GM21367 (cell line): Measurements from ENCODE around the gene RGS7.

Experiments used
- ATAC-seq: cut with Tn5 transposase; IDR thresholded peaks from one replicate; pipeline ENCODE4 v1.9.1; 2021; ENCODE audit not compliant: unreplicated experiment

RGS7 gene

DNA sequence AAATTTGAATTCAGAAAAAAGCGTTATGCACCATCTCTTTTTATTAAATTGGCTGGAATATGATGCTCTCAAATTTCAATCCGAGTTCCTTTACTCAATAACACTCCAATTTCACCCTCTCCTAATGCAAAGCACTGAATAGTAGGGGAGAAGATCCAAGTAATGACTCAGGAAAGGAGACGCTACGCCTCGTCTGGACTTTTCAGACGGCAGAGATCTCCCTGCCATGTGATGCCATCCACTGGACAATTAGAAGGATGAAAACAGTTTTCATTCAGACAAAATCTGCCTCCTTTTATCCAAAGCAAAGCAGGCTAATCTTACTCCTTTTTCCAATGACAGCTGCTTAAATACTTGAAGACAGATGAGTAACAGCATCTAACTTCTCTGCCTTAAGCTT, 502.6 kb downstream of the RGS7 start:
- no peak for ATAC-seq

DNA sequence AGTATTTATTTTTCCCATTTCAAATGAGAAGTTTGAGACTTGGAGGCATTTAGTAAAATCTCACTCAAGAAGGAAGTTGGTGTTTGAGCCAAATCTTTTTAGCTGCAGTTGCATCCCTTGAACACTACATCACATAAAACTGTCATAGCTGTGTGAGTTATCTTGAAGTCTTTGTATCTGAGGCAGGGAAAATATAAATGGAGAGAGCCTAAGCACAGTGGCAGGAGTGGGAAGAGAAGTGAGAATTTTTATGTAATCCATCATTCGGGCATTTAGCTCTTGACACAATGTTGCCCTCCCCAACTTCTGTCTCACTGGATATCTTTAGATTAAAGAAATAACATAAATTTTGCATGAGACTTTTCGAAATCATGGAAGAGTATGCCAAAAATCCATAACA, 509.7 kb downstream of the RGS7 start:
- ATAC-seq = no peak

DNA sequence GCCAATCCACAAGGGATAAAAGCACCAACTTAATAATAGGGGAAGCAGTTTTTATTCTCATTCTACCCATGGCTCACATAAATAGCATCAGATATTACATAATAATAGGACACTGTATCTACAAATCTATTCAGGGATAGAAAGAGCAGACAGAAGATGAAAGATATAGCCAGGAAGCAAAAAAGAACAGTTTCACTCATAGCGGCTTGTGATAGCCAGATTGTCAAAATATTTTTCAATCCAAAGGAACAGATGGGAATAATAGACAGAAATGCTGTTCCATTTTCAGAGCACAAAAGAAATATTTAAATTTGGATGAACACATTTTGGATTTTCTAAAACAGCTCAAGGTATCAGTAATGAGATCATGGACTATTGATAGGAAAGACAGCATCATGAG, 512.5 kb downstream of the RGS7 start:
- no peak for ATAC-seq

DNA sequence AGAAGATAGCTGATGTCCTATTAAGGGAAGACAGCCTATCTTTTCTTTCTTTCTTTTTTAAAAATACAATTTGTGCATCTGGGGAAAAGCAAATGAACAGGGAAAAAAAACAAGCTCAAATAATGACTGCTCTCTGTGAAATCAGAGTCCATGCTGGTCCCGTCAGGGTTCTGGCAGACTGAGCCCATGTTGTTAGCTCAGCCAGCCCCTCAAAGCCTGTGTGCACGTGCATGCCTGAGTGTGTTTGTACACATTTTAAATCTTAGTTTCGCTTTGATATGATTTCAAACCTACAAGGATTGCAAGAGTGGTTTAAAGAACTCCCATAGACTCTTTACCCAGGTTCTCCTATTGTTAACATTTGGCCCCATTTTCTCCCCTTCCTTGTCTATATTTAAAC, 513.2 kb downstream of the RGS7 start:
- ATAC-seq = no peak

GRCh38 chr1:240836271-240836670, 520.7 kb downstream of the RGS7 start:
- ATAC-seq = no peak

DNA sequence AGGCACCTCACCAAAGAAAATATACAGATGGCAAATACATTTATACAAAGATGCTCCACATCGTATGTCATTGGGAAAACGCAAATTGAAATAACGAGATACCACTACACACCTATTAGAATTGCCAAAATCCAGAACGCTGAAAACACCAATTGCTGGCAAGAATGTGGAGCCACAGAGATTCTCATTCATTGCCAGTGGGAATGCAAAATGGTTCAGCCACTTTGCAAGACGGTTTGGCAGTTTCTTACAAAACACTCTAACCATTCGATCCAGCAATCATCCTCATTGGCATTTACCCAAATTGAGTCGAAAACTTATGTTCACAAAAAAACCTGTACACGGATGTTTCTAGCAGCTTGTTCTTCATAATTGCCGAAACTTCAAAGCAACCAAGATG, 521.7 kb downstream of the RGS7 start:
- ATAC-seq = no peak

DNA sequence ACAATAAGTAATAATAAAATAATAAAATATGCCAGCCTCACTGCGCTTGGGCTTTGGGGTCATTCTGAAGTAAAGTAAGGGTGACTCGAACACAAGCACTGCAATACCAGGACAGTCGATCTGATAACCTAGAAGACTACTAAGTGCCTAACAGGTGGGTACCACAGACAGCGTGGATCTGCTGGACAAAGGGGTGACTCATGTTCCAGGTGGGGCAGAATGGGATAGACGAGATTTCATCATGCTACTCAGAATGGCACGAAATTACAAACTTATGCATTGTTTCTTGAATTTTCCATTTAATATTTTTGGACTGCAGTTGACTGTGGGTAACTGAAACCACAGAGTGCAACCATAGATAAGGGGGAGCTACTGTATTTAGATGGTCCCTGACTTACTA, 523.9 kb downstream of the RGS7 start:
- no peak for ATAC-seq

GRCh38 chr1:240831922-240832321, 525.1 kb downstream of the RGS7 start:
- ATAC-seq = no peak

- ATAC-seq = no peak
Observed at GRCh38 chr1:240831191-240831631, 525.8 kb downstream of the RGS7 start.

GRCh38 chr1:240829487-240829886, 527.5 kb downstream of the RGS7 start:
- ATAC-seq = no peak

DNA sequence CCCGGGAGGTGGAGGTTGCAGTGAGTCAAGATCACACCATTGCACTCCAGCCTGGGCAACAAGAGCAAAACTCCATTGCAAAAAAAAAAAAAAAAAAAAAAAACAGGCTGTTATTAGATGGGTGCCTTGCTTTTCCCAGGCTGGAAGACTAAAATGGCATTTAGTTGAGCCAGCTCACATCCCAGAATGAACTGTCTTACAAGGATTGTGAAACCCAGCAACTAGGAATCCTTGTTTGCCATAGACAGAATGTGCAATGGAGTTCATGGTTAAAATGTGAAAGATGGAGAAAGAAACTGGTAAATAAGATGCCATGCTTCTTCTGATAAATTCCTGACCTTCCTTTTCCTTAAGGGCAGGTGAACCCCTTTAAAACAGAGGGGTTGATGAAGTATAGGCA, 529.2 kb downstream of the RGS7 start:
- no peak for ATAC-seq

DNA sequence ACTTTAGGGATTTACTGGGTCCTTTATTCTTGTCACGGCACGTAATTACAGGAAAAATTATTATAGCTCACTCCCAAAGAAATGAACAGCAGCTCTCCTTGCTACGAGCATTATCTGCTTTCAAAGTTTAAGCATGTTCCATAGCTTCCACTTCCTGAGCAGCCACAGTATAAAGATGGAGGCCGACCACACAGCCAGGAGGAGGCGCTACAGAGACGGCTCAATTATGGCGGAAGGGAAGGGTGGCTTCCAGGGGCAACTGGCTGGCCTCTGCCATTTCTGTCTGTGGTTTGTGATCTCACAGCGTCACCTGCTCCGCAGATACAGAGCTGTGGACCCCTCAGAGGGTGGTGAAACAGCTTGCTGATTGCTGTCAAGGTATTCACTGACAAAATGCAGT, 532.8 kb downstream of the RGS7 start:
- no peak for ATAC-seq

DNA sequence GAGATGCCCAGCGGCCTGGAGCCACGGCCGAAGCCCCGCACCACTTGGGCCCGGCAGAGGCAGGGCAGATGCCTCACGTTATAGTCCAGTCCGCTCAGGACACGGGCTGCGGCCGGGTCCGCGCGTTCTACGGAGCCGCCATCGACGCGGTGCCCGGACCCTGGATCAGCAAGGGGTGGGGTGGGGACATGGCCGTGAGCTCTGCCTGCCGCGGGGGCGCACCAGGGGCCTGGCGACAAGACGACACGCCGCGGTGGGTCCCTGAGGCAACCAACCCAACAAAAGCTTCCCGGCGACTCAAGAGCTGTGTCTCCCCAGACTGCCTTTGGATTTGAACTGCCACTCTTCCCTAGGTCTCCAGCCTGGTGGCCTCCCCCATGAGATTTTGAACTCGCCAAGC, 533.6 kb downstream of the RGS7 start:
- no peak for ATAC-seq

DNA sequence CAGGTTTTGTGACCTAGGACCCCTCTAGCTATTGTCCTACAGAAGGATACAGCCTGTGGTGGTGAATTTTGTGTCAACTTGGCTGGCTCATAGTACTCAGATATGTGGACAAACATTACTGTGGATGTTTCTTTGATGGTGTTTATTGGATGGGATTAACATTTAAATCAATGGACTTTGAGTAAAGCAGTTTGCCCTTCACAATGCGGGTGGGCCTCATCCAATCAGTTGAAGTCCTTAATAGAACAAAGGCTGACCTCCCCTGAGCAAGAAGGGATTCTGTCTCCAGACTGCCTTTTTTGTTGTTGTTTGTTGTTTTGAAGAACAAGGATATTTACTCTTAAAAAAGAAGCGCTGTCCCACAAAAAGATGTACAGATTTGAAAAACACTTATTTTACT, 535.1 kb downstream of the RGS7 start:
- no peak for ATAC-seq

GRCh38 chr1:240820816-240821215, 536.2 kb downstream of the RGS7 start:
- no peak for ATAC-seq

GRCh38 chr1:240816472-240816871, 540.5 kb downstream of the RGS7 start:
- no peak for ATAC-seq

DNA sequence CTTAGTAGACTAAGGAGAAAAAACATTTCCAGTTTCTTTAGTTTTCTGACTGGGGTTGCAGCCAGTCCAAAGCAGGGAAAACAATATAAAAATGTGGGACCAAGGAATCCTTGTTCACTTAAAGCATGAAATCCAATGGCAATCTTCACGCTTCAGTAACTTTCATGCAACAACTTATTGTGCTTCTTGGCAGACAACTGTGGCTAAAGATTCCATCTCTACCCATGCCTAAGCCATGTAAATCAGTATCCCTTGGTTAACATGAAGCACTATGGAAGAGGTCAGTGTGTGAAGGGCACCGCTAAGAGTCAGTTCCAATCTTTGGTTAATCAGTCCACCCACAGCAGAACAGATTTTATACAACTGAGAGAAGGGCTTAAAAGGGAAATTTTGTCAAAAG, 543.3 kb downstream of the RGS7 start:
- ATAC-seq = no peak

DNA sequence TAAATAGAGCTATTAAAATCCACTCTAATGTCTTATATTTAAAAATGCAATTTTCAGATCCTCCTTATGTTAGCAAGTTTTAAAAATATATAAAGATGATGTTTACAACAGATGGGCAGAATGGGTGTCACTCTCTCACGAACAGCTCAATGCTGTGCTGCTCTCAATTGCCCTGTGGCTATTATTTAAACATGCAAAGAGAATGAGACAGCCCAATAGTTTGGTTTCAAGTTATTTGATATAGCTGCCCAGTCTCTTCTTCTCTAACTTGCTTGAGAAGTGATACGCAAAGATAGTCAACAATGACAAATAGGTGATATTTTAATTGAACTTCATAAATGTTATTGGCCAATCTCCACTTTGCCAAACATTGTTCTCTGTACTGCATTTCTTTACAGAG, 545.7 kb downstream of the RGS7 start:
- no peak for ATAC-seq

- ATAC-seq = no peak
Observed at GRCh38 chr1:240808381-240808780, 548.6 kb downstream of the RGS7 start.

- ATAC-seq = no peak
Observed at GRCh38 chr1:240806200-240806745, 550.7 kb downstream of the RGS7 start.

DNA sequence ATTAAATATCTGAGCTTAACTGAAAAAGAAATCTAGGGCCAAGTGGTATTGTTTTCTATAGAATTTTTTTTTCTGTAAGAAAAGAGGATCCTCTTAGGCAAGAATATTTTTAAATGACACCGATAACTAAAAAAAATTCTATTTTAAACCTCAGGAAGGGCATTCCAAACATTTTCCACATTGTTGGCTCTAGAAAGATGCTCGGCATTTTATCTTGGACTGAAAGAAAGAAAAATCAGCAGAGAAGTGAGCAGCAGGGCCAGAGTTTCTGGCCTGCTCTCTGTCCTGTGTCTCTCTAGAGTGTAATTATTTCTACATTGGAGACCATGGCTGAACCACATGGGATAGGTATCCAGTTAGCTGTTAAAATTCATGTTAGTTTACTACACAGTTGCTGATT, 552.5 kb downstream of the RGS7 start:
- ATAC-seq = no peak

DNA sequence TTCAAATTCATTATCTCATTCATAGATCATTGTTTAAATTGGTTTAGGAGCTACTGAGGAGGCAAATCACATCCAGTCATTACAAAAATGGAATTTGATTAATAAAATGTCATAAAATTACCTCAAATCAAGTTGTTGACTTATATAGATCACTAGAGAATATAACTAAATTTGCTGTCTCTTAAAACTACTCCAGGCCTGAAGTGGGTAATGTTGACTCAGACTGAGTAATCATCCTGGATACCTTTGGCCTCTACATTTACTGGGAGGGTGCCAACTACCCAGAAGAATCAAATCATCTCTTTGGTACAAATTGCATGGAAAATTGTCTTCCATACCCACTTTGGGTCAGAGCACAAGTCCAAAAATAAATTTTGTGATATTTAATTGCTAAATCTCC, 553.9 kb downstream of the RGS7 start:
- ATAC-seq = no peak

- ATAC-seq = no peak
Observed at GRCh38 chr1:240802271-240802670, 554.7 kb downstream of the RGS7 start.

DNA sequence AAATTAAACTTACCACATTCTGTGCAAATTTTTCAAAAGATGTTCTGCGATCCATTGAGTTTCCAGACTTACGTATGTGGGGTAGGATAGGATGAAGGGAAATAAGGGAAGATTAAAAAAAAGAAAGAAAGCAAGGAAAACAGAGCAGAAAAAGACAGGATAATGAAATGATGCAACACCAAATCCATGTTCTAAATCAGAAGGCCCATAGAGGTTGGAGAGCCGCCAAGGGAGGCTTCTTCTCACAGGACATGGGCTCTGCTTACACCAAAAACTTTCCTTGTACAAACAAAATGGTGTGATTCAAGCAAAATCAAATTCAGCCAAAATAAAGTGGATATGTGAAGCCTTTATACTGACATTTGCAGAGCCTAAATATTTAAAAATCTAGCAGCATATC, 555.6 kb downstream of the RGS7 start:
- ATAC-seq = no peak
